HEK293 (cell line): ENCODE measurements around the gene SAXO1.

Source experiments
- CTCF ChIA-PET: fragments of 350-600 bp; formaldehyde crosslinking; extraction: SDS; loops from one replicate; lab custom pipeline; 2021; ENCODE audit warnings: antibody characterized with exemption; lab: Yijun Ruan, JAX
- POLR2A ChIA-PET: fragments of 300-600 bp; formaldehyde crosslinking; extraction: SDS; loops from one replicate; lab custom pipeline; 2020; ENCODE audit warnings: antibody characterized with exemption, inconsistent platforms; lab: Yijun Ruan, JAX
- H3K27ac ChIP-seq: fragments of 200-500 bp; sonication (Bioruptor generic); 2 replicates; pipeline ENCODE4 v1.5.1; 2014; ENCODE audit warnings: low read depth, low read length, control low read depth, inconsistent platforms; ENCODE audit errors: extremely low read depth
- H3K36me3 ChIP-seq, 2 experiments: fragments of 200-500 bp in 1 of 2; sonication (Bioruptor generic) in 1 of 2; 1 replicate in 1 of 2; 2 replicates in 1 of 2; pipeline ENCODE4 v1.5.1; 2014 to 2017; ENCODE audit warnings: inconsistent platforms in 2 of 2, low read length in 2 of 2; ENCODE audit not compliant: control insufficient read depth in 2 of 2, insufficient read depth in 1 of 2
- H3K4me1 ChIP-seq: fragments of 200-500 bp; sonication (Bioruptor generic); 2 replicates; pipeline ENCODE4 v1.5.1; 2014; ENCODE audit warnings: mild to moderate bottlenecking, low read length, inconsistent platforms; ENCODE audit not compliant: control insufficient read depth, insufficient read depth
- H3K4me3 ChIP-seq: 2 replicates; pipeline ENCODE4 v1.5.1; 2011; ENCODE audit warnings: low read depth, mild to moderate bottlenecking, control low read depth, low read length, moderate library complexity
- H3K9me3 ChIP-seq: fragments of 200-500 bp; sonication (Bioruptor generic); 2 replicates; pipeline ENCODE4 v1.5.1; 2014; ENCODE audit warnings: low read depth, low read length, inconsistent platforms; ENCODE audit not compliant: control insufficient read depth, insufficient read depth
- BCL11B ChIP-seq: fragments of 450-650 bp; formaldehyde crosslinking; IDR thresholded peaks from 2 replicates; pipeline ENCODE4 v1.5.1; 2016; ENCODE audit warnings: low read depth, missing biosample characterization, missing genetic modification characterization
- EGR2 ChIP-seq: fragments of 450-650 bp; formaldehyde crosslinking; IDR thresholded peaks from 2 replicates; pipeline ENCODE4 v1.5.1; 2016; ENCODE audit warnings: low read depth, missing biosample characterization, missing genetic modification characterization
- FEZF1 ChIP-seq: fragments of 450-650 bp; formaldehyde crosslinking; IDR thresholded peaks from 2 replicates; pipeline ENCODE4 v1.5.1; 2016; ENCODE audit warnings: missing biosample characterization, missing genetic modification characterization
- GLIS1 ChIP-seq: fragments of 450-650 bp; formaldehyde crosslinking; IDR thresholded peaks from 2 replicates; pipeline ENCODE4 v1.5.1; 2016; ENCODE audit warnings: missing biosample characterization, missing genetic modification characterization
- KLF10 ChIP-seq: fragments of 450-650 bp; IDR thresholded peaks from 2 replicates; pipeline ENCODE4 v1.5.1; 2018; ENCODE audit warnings: missing biosample characterization, mild to moderate bottlenecking, missing genetic modification characterization
- PRDM1 ChIP-seq: fragments of 450-650 bp; formaldehyde crosslinking; IDR thresholded peaks from 2 replicates; pipeline ENCODE4; 2016; ENCODE audit warnings: missing biosample characterization, missing genetic modification characterization
- ZBTB17 ChIP-seq: fragments of 450-650 bp; formaldehyde crosslinking; IDR thresholded peaks from 2 replicates; pipeline ENCODE4 v1.5.1; 2016; ENCODE audit warnings: missing biosample characterization, missing genetic modification characterization
- ZFHX2 ChIP-seq: fragments of 450-650 bp; formaldehyde crosslinking; conservative IDR thresholded peaks from 2 replicates; pipeline ENCODE4 v1.5.1; 2016; ENCODE audit warnings: missing biosample characterization, missing genetic modification characterization
- ZFP37 ChIP-seq: fragments of 450-650 bp; formaldehyde crosslinking; IDR thresholded peaks from 2 replicates; pipeline ENCODE4 v1.5.1; 2016; ENCODE audit warnings: missing biosample characterization, missing genetic modification characterization
- ZNF114 ChIP-seq: fragments of 450-650 bp; formaldehyde crosslinking; IDR thresholded peaks from 2 replicates; pipeline ENCODE4 v1.5.0; 2017; ENCODE audit warnings: missing biosample characterization, missing genetic modification characterization
- ZNF132 ChIP-seq: fragments of 450-650 bp; formaldehyde crosslinking; IDR thresholded peaks from 2 replicates; pipeline ENCODE4 v1.5.1; 2017; ENCODE audit warnings: missing biosample characterization, missing genetic modification characterization, borderline replicate concordance
- ZNF157 ChIP-seq: fragments of 450-650 bp; formaldehyde crosslinking; IDR thresholded peaks from 2 replicates; pipeline ENCODE4 v1.5.1; 2016; ENCODE audit warnings: missing biosample characterization, missing genetic modification characterization
- ZNF175 ChIP-seq: fragments of 450-650 bp; formaldehyde crosslinking; IDR thresholded peaks from 2 replicates; pipeline ENCODE4 v1.5.1; 2016; ENCODE audit warnings: missing biosample characterization, missing genetic modification characterization
- ZNF501 ChIP-seq: fragments of 450-650 bp; formaldehyde crosslinking; IDR thresholded peaks from 2 replicates; pipeline ENCODE4 v1.5.1; 2016; ENCODE audit warnings: missing biosample characterization, missing genetic modification characterization
- ZNF514 ChIP-seq: fragments of 450-650 bp; formaldehyde crosslinking; IDR thresholded peaks from 2 replicates; pipeline ENCODE4 v1.5.1; 2016; ENCODE audit warnings: missing biosample characterization, missing genetic modification characterization
- ZNF558 ChIP-seq: fragments of 450-650 bp; formaldehyde crosslinking; IDR thresholded peaks from 2 replicates; pipeline ENCODE4 v1.5.1; 2016; ENCODE audit warnings: missing biosample characterization, missing genetic modification characterization
- ZNF596 ChIP-seq: fragments of 450-650 bp; IDR thresholded peaks from 2 replicates; pipeline ENCODE4 v1.5.0; 2018; ENCODE audit warnings: missing biosample characterization, mild to moderate bottlenecking, missing genetic modification characterization, moderate library complexity
- ZNF776 ChIP-seq: fragments of 450-650 bp; formaldehyde crosslinking; IDR thresholded peaks from 2 replicates; pipeline ENCODE4 v1.5.0; 2017; ENCODE audit warnings: missing biosample characterization, missing genetic modification characterization, borderline replicate concordance
- ZSCAN16 ChIP-seq: fragments of 450-650 bp; formaldehyde crosslinking; IDR thresholded peaks from 2 replicates; pipeline ENCODE4 v1.5.1; 2016; ENCODE audit warnings: missing biosample characterization, missing genetic modification characterization
- ZXDB ChIP-seq: fragments of 450-650 bp; formaldehyde crosslinking; IDR thresholded peaks from 2 replicates; pipeline ENCODE4 v1.5.1; 2016; ENCODE audit warnings: missing biosample characterization, missing genetic modification characterization
- TF ChIP-seq, protein P1 (sequence below): fragments of 450-650 bp; formaldehyde crosslinking; IDR thresholded peaks from 2 replicates; pipeline ENCODE4 v1.5.1; 2017; ENCODE audit warnings: missing biosample characterization, missing genetic modification characterization
- TF ChIP-seq, protein P2 (sequence below): fragments of 450-650 bp; formaldehyde crosslinking; IDR thresholded peaks from 2 replicates; pipeline ENCODE4 v1.5.1; 2016; ENCODE audit warnings: missing biosample characterization, missing genetic modification characterization
- TF ChIP-seq, protein P3 (sequence below): fragments of 450-650 bp; formaldehyde crosslinking; IDR thresholded peaks from 2 replicates; pipeline ENCODE4 v1.5.1; 2016; ENCODE audit warnings: missing biosample characterization, missing genetic modification characterization
- TF ChIP-seq, protein P4 (sequence below): fragments of 450-650 bp; formaldehyde crosslinking; IDR thresholded peaks from 2 replicates; pipeline ENCODE4 v1.5.1; 2016; ENCODE audit warnings: missing biosample characterization, missing genetic modification characterization

The SAXO1 gene

DNA sequence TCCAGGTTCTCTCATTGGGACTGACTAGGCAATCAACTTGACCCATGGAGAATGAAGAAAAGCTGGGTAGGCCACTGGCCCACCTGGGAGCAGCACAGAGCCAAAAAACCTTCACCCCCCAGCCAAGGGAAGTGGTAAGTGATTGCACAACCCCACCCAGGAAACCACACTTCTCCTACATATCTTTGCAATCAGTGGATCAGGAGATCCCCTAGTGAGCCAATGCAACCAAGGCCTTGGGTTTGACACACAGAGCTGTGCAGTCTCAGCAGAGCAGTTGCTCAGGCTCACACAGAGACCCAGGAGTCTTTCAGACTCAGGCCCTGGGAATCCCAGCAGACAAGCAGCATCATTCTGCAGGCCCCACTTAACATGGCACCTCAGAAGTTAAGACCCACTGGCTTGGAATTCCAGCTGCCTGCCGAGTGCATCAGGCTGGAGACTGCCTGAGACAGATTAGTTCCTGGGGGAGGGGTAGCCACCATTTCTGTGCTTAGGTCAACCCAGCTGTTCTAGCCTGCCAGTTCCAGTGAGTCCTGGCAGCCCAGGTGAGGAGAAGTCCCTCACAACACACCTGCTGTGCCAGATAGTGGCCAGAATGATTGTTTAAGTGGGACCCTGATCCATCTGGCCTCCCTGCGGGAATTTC, 136.4 kb downstream of the SAXO1 start:
- TF ChIP-seq, protein P1, sequence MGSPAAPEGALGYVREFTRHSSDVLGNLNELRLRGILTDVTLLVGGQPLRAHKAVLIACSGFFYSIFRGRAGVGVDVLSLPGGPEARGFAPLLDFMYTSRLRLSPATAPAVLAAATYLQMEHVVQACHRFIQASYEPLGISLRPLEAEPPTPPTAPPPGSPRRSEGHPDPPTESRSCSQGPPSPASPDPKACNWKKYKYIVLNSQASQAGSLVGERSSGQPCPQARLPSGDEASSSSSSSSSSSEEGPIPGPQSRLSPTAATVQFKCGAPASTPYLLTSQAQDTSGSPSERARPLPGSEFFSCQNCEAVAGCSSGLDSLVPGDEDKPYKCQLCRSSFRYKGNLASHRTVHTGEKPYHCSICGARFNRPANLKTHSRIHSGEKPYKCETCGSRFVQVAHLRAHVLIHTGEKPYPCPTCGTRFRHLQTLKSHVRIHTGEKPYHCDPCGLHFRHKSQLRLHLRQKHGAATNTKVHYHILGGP: no peak
- TF ChIP-seq ZNF514 (tag by site-specific recombination) (no peak), BCL11B (no peak), ZNF596 (tag by site-specific recombination) (no peak), ZNF132 (tag by site-specific recombination) (no peak), ZNF157 (tag by site-specific recombination) (no peak), GLIS1 (no peak), ZFHX2 (tag by site-specific recombination) (no peak), ZSCAN16 (tag by site-specific recombination) (no peak), ZNF114 (tag by site-specific recombination) (no peak), ZNF776 (tag by site-specific recombination) (no peak), ZXDB (no peak), ZNF175 (tag by site-specific recombination) (no peak), EGR2 (tag by site-specific recombination) (no peak), ZNF501 (tag by site-specific recombination) (no peak)
- TF ChIP-seq, protein P2, sequence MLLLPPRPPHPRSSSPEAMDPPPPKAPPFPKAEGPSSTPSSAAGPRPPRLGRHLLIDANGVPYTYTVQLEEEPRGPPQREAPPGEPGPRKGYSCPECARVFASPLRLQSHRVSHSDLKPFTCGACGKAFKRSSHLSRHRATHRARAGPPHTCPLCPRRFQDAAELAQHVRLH (tag by site-specific recombination): no peak
- POLR2A ChIA-PET: no interaction called here
- no peak overlapping the region for H3K4me3 ChIP-seq

DNA sequence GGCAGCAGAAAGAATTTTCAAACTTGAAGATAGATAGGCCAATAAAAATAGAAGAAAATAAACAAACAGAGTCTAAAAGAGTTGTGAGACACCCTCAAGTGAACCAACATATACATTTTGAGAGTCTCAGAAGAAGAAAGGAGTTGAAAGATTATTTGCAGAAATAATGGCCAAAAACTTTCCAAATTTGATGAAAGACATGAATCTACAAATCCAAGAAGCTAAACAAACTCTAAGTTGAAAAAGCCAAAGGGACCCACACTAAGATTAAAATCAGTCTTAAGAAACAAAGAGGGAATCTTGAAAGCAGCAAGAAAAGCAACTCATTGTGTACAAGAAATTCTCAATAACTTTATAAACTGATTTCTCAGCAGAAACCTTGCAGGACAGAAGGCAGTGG, 137.0 kb downstream of the SAXO1 start:
- TF ChIP-seq, protein P3, sequence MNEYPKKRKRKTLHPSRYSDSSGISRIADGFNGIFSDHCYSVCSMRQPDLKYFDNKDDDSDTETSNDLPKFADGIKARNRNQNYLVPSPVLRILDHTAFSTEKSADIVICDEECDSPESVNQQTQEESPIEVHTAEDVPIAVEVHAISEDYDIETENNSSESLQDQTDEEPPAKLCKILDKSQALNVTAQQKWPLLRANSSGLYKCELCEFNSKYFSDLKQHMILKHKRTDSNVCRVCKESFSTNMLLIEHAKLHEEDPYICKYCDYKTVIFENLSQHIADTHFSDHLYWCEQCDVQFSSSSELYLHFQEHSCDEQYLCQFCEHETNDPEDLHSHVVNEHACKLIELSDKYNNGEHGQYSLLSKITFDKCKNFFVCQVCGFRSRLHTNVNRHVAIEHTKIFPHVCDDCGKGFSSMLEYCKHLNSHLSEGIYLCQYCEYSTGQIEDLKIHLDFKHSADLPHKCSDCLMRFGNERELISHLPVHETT (tag by site-specific recombination): no peak
- TF ChIP-seq PRDM1: no peak
- TF ChIP-seq, protein P4, sequence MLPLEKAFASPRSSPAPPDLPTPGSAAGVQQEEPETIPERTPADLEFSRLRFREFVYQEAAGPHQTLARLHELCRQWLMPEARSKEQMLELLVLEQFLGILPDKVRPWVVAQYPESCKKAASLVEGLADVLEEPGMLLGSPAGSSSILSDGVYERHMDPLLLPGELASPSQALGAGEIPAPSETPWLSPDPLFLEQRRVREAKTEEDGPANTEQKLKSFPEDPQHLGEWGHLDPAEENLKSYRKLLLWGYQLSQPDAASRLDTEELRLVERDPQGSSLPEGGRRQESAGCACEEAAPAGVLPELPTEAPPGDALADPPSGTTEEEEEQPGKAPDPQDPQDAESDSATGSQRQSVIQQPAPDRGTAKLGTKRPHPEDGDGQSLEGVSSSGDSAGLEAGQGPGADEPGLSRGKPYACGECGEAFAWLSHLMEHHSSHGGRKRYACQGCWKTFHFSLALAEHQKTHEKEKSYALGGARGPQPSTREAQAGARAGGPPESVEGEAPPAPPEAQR: no peak
- TF ChIP-seq ZFP37 (tag by site-specific recombination): no peak
- TF ChIP-seq KLF10: no peak
- no peak for TF ChIP-seq GLIS1
- TF ChIP-seq ZBTB17 (tag by site-specific recombination): no peak
- TF ChIP-seq ZNF558 (tag by site-specific recombination): peak; percentile 99
- TF ChIP-seq FEZF1 (tag by site-specific recombination): no peak
- TF ChIP-seq, all 188 proteins: peak for 1
- no peaks in the 10 kb centered on the region for H3K9me3 ChIP-seq
- ChIA-PET POLR2A (no interaction called here), CTCF (no interaction called here)
- H3K4me1 ChIP-seq: no peaks in the 10 kb centered on the region
- H3K36me3 ChIP-seq: no peaks in the 10 kb centered on the region
- H3K4me3 ChIP-seq: no peak overlapping the region
- no peak overlapping the region for H3K27ac ChIP-seq

More for the DNA sequence above, 136.4 kb downstream of the SAXO1 start:
- H3K4me1 ChIP-seq: no peaks in the 10 kb centered on the region
- CTCF ChIA-PET: interaction anchor here (0.6 kb wide), 1 partner anchor 123 kb away, joined by 4 read pairs; no protein-coding TSS in a partner anchor
- no peaks in the 10 kb centered on the region for H3K9me3 ChIP-seq
- H3K27ac ChIP-seq: no peak overlapping the region
- H3K36me3 ChIP-seq: no peaks in the 10 kb centered on the region
